WERI-Rb-1 (cell line): ENCODE data around the gene DKK3.

ENCODE experiments used
- DNase-seq: peaks from one replicate; pipeline ENCODE4 v3.0.0-alpha.2; 2020
- H3K27ac ChIP-seq: fragments of 250-450 bp; sonication (Bioruptor Pico); 2 replicates; pipeline ENCODE4 v1.5.1; 2020; ENCODE audit warnings: mild to moderate bottlenecking, moderate library complexity
- H3K27me3 ChIP-seq: fragments of 250-450 bp; sonication (Bioruptor Pico); 2 replicates; pipeline ENCODE4 v1.5.1; 2021; ENCODE audit warnings: mild to moderate bottlenecking, low read depth, moderate library complexity; ENCODE audit not compliant: insufficient read depth, severe bottlenecking
- H3K36me3 ChIP-seq: fragments of 250-450 bp; sonication (Bioruptor Pico); 2 replicates; pipeline ENCODE4 v1.5.1; 2020; ENCODE audit warnings: mild to moderate bottlenecking, moderate library complexity
- H3K4me3 ChIP-seq: 2 replicates; pipeline ENCODE4 v1.5.1; 2011; ENCODE audit warnings: low read depth, mild to moderate bottlenecking, control low read depth, low read length
- H3K9me3 ChIP-seq: fragments of 250-450 bp; sonication (Bioruptor Pico); 2 replicates; pipeline ENCODE4 v1.5.1; 2021; ENCODE audit warnings: mild to moderate bottlenecking, moderate library complexity; ENCODE audit not compliant: severe bottlenecking
- TF ChIP-seq, protein P1 (sequence below): IDR thresholded peaks from 2 replicates; pipeline ENCODE4 v1.5.1; 2011; ENCODE audit warnings: low read depth, mild to moderate bottlenecking, control low read depth, inconsistent platforms, low read length

The DKK3 gene

DNA sequence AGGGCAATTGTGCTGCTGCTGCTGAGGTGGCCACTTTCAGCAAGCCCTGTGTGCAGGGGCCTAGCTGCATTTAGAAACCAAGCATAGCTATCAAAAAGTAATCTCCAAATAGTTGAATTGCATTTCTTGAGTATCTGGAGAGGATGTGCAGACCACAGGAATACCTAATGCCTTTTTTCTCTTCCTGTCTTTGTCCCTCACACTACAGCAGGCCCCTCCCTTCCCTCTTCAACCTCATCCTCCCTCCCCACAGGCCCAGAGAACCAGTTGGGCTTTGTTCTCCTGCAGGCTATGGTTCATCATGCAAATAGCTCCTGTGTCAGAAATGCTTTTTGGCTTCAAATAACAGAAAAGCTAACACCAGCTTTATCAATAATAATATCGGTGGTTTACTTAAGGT is 47.7 kb downstream of the DKK3 start:
- TF ChIP-seq, protein P1, sequence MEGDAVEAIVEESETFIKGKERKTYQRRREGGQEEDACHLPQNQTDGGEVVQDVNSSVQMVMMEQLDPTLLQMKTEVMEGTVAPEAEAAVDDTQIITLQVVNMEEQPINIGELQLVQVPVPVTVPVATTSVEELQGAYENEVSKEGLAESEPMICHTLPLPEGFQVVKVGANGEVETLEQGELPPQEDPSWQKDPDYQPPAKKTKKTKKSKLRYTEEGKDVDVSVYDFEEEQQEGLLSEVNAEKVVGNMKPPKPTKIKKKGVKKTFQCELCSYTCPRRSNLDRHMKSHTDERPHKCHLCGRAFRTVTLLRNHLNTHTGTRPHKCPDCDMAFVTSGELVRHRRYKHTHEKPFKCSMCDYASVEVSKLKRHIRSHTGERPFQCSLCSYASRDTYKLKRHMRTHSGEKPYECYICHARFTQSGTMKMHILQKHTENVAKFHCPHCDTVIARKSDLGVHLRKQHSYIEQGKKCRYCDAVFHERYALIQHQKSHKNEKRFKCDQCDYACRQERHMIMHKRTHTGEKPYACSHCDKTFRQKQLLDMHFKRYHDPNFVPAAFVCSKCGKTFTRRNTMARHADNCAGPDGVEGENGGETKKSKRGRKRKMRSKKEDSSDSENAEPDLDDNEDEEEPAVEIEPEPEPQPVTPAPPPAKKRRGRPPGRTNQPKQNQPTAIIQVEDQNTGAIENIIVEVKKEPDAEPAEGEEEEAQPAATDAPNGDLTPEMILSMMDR: no peak
- peaks cover 7% of the 10 kb centered on the region for H3K36me3 ChIP-seq
- no peak overlapping the region for H3K4me3 ChIP-seq
- H3K27me3 ChIP-seq: no peaks in the 10 kb centered on the region
- H3K27ac ChIP-seq: no peak overlapping the region
- no peaks in the 10 kb centered on the region for H3K9me3 ChIP-seq
- no peak for DNase-seq

DNA sequence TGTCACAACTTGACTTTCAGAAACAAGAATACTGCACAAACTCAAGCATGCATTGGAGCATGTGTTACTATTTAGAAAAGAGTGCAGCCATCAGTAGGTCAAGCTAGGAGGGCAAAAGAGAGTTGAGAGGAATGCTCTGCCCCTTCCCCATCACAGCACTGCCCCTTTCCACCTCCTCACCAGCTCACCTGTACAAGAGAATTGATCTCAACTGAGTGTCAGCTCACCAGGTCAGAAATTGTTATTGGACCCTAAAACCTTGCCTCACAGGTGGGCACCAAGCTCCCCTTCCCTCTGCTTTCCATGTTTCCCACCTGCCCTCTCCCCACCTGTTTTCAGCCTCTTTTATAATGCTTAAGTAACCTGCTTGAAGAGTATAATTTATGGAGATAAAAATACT is 48.8 kb downstream of the DKK3 start:
- no peak for DNase-seq
- H3K9me3 ChIP-seq: no peaks in the 10 kb centered on the region
- TF ChIP-seq, protein P1: no peak
- peaks cover 18% of the 10 kb centered on the region for H3K36me3 ChIP-seq
- H3K27me3 ChIP-seq: no peaks in the 10 kb centered on the region
- no peak overlapping the region for H3K27ac ChIP-seq
- no peak overlapping the region for H3K4me3 ChIP-seq

DNA sequence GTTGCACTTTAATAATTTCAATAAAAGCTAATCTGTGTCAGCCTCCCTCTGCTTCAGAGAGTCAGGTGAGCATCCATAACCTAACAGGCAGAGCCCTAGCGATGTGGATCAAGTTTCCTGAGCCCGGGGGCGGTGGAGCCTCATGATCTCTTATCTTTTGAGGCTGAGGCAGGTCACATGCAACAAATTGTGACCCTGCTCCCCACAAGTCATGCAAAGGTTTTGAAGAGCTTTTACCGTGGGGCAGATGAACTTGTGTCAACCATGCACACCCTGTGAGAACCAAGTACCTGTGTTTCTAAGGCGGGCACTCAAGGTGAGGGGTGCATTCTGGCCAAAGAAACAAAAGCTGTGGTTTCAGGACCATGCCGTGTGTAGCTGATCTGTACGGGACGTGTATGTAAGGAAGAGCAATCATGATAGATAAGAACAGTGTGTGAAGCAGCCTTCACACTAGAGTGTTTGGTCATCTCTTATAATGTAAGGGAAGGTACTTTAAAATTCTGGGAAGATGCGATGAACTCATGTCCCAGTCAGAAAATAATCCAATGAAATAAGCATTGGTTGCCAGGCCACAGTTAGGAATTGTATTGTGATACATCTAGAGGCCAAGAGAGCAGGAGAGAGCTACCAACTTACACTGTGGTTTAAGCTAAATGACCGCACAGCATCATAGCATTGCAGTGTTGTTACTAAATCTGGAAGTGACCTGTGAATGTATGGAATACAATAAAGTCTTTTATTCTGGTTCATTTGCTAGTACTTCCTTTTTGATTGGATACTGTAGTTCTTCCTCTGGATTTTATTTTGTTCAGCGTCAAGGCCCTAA is 49.8 kb downstream of the DKK3 start:
- no peak overlapping the region for H3K4me3 ChIP-seq
- no peak overlapping the region for H3K27ac ChIP-seq
- TF ChIP-seq, protein P1: no peak
- no peaks in the 10 kb centered on the region for H3K27me3 ChIP-seq
- no peak for DNase-seq
- H3K9me3 ChIP-seq: no peaks in the 10 kb centered on the region
- H3K36me3 ChIP-seq: peaks cover 25% of the 10 kb centered on the region

DNA sequence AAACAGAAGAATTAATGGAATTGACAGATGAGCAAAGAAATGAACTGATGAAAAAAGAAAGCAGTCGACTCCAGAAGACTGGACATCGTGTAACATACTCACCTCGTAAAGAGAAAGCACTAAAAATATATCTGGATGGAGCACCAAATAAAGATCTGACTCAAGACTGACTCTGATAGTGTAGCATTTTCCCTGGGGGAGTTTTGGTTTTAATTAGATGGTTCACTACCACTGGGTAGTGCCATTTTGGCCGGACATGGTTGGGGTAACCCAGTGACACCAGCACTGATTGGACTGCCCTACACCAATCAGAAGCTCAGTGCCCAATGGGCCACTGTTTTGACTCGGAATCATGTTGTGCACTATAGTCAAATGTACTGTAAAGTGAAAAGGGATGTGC is 52.4 kb downstream of the DKK3 start:
- DNase-seq: no peak
- TF ChIP-seq, protein P1: no peak
- H3K4me3 ChIP-seq: no peak overlapping the region
- H3K36me3 ChIP-seq: peaks cover 50% of the 10 kb centered on the region
- H3K27ac ChIP-seq: no peak overlapping the region
- no peaks in the 10 kb centered on the region for H3K9me3 ChIP-seq
- no peaks in the 10 kb centered on the region for H3K27me3 ChIP-seq

DNA sequence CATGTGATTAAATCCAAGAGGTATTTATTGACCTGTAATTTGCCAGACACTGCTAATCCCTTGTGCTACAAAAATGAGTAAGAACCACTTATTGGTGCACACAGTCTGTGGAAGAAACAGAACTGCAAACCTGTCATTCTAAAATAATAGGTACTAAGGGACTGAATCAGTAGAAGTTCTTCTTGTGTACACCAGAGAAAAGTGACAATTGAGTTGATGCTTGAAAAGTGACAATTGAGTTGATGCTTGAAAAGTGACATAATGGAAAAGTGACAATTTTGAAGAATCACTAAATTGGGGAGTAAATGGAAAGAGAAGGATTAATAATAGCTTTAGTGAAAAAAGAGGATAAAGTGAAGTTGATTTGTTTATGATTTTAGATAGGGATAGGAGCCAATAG is 56.4 kb downstream of the DKK3 start:
- no peaks in the 10 kb centered on the region for H3K9me3 ChIP-seq
- TF ChIP-seq, protein P1: no peak
- H3K27me3 ChIP-seq: no peaks in the 10 kb centered on the region
- peaks cover 64% of the 10 kb centered on the region for H3K36me3 ChIP-seq
- no peak for DNase-seq
- no peak overlapping the region for H3K27ac ChIP-seq
- no peak overlapping the region for H3K4me3 ChIP-seq

DNA sequence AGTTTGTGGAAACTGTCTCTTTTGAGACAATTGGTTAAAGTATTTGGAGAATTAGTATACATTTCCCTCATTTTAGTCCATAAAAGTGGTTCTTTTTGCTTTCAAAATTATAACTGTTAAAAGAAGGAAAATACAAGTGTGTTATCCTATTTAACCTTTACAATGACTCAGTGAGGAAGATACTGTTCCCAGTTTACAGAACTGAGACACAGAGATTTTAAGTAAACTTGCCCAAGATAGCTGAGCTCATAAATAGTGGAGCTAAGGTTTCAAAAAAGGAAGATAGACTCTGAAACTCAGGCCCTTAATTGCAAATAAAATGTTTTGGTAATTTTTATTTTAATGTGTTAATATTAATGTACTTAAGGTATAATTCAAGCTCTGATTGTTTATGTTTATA is 58.9 kb downstream of the DKK3 start:
- H3K27ac ChIP-seq: no peak overlapping the region
- H3K9me3 ChIP-seq: no peaks in the 10 kb centered on the region
- H3K36me3 ChIP-seq: peaks cover 46% of the 10 kb centered on the region
- no peaks in the 10 kb centered on the region for H3K27me3 ChIP-seq
- no peak overlapping the region for H3K4me3 ChIP-seq
- DNase-seq: no peak
- TF ChIP-seq, protein P1: no peak
